HCT116 (cell line): ENCODE measurements around the gene LRRC34. TPM values are rescaled to one million over a fixed set of nuclear protein-coding genes. Genes with fewer than 3 reads are reported as not detected.

ENCODE experiments used
- ATAC-seq: fragments of 200-7000 bp; cut with Tn5 transposase; 2 replicates; pipeline ENCODE4 v1.9.1; 2020; ENCODE audit warnings: mild to moderate bottlenecking, moderate library complexity
- Bru-seq: library from RNA; stranded (reverse); fragments of 400-500 nt; gene quantifications from one replicate; lab custom pipeline; 2021; lab: Mats Ljungman, UMichigan
- BruChase-seq, 2 experiments: library from RNA; stranded (reverse); fragments of 400-500 nt; gene quantifications; one replicate each; lab custom pipeline; 2021; lab: Mats Ljungman, UMichigan
- BruUV-seq: library from RNA; stranded (reverse); fragments of 400-500 nt; replicated peaks from 2 replicates; lab custom pipeline; 2021; lab: Mats Ljungman, UMichigan
- CTCF ChIA-PET: fragments of 300-600 bp; sonication (Branson Sonifier 250); formaldehyde crosslinking; loops from one replicate; lab custom pipeline; 2021; ENCODE audit warnings: antibody characterized with exemption; lab: Charles Lee
- POLR2A ChIA-PET: fragments of 300-600, 350-600 bp; sonication (Branson Sonifier 250); formaldehyde crosslinking; loops from one replicate; lab custom pipeline; 2021; ENCODE audit warnings: antibody characterized with exemption; lab: Charles Lee
- RAD21 ChIA-PET, 2 experiments: fragments of 300-600 bp; sonication (Branson Sonifier 250); formaldehyde crosslinking; loops; one replicate each; lab custom pipeline; 2023; ENCODE audit warnings: low total read pairs in 2 of 2; ENCODE audit not compliant: uncharacterized antibody in 2 of 2, unreplicated experiment in 2 of 2, low non-redundant PET in 1 of 2; lab: Charles Lee
- DNase-seq: peaks from one replicate; pipeline ENCODE4 v3.0.0-alpha.2; 2010; ENCODE audit warnings: low read depth, low spot score
- H2AFZ ChIP-seq: fragments of 200-600 bp; shearing (Covaris generic), sonication (generic); 2 replicates; pipeline ENCODE4 v1.6.1; 2017; ENCODE audit warnings: low read depth, mixed run types, mixed read lengths, antibody characterized with exemption, low read length; ENCODE audit not compliant: poor library complexity, severe bottlenecking
- H3K27ac ChIP-seq: 2 replicates; pipeline ENCODE4 v1.5.1; 2012; ENCODE audit warnings: low read depth, low read length
- H3K27me3 ChIP-seq: fragments of 200-600 bp; sonication (generic); 2 replicates; pipeline ENCODE4 v1.6.1; 2016; ENCODE audit warnings: mixed run types, low read length, mixed read lengths; ENCODE audit not compliant: insufficient read depth
- H3K36me3 ChIP-seq, 2 experiments: fragments of 200-500 bp in 1 of 2; fragments of 200-600 bp in 1 of 2; sonication (Bioruptor generic) in 1 of 2; sonication (generic) in 1 of 2; 2 replicates each; pipeline versions ENCODE4 v1.5.1 to v1.6.1; 2014 to 2016; ENCODE audit warnings: low read length in 2 of 2, inconsistent platforms in 1 of 2, mixed read lengths in 1 of 2, mixed run types in 1 of 2; ENCODE audit not compliant: insufficient read depth in 2 of 2, control insufficient read depth in 1 of 2
- H3K4me1 ChIP-seq, 2 experiments: fragments of 200-600 bp in 1 of 2; sonication (generic) in 1 of 2; 2 replicates each; pipeline versions ENCODE4 v1.5.1 to v1.6.1; 2012 to 2017; ENCODE audit warnings: low read length in 2 of 2, inconsistent platforms in 1 of 2, mild to moderate bottlenecking in 1 of 2, mixed read lengths in 1 of 2, mixed run types in 1 of 2, moderate library complexity in 1 of 2; ENCODE audit not compliant: insufficient read depth in 2 of 2, control insufficient read depth in 1 of 2
- H3K4me2 ChIP-seq: fragments of 200-600 bp; sonication (generic); 2 replicates; pipeline ENCODE4 v1.6.1; 2017; ENCODE audit warnings: mixed run types, low read length, mixed read lengths
- H3K4me3 ChIP-seq, 2 experiments: fragments of 200-600 bp in 1 of 2; sonication (generic) in 1 of 2; replicated peaks in 1 of 2; 2 replicates each; pipeline ENCODE4 v1.5.1; 2011 to 2016; ENCODE audit warnings: low read length in 2 of 2, control low read depth in 1 of 2, low read depth in 1 of 2, mild to moderate bottlenecking in 1 of 2, mixed read lengths in 1 of 2, mixed run types in 1 of 2
- H3K79me2 ChIP-seq: fragments of 200-600 bp; sonication (generic); 2 replicates; pipeline ENCODE4 v1.6.1; 2017; ENCODE audit warnings: mild to moderate bottlenecking, mixed run types, low read length, moderate library complexity, mixed read lengths; ENCODE audit not compliant: insufficient read depth
- H3K9ac ChIP-seq: fragments of 200-600 bp; sonication (generic); 2 replicates; pipeline ENCODE4 v1.6.1; 2016; ENCODE audit warnings: low read length, mixed read lengths
- H3K9me2 ChIP-seq: fragments of 200-600 bp; sonication (generic), shearing (Covaris generic); 2 replicates; pipeline ENCODE4 v1.6.1; 2017; ENCODE audit warnings: mixed run types, mild to moderate bottlenecking, moderate library complexity; ENCODE audit not compliant: insufficient read depth
- H3K9me3 ChIP-seq, 2 experiments: fragments of 200-500 bp in 1 of 2; fragments of 200-600 bp in 1 of 2; sonication (Bioruptor generic) in 1 of 2; sonication (generic) in 1 of 2; 2 replicates each; pipeline ENCODE4 v1.6.1; 2014 to 2017; ENCODE audit warnings: low read length in 2 of 2, mixed read lengths in 2 of 2, inconsistent platforms in 1 of 2, low read depth in 1 of 2, mild to moderate bottlenecking in 1 of 2, mixed run types in 1 of 2, moderate library complexity in 1 of 2; ENCODE audit not compliant: control insufficient read depth in 1 of 2, insufficient read depth in 1 of 2
- H4K20me1 ChIP-seq: fragments of 200-600 bp; sonication (generic), shearing (Covaris generic); 2 replicates; pipeline ENCODE4 v1.6.1; 2017; ENCODE audit warnings: mixed run types, mild to moderate bottlenecking, moderate library complexity; ENCODE audit not compliant: insufficient read depth
- CBX3 ChIP-seq: IDR thresholded peaks from 2 replicates; pipeline ENCODE4 v1.6.1; 2012; ENCODE audit warnings: low read depth
- EGR1 ChIP-seq: IDR thresholded peaks from 2 replicates; pipeline ENCODE4 v1.6.1; 2012; ENCODE audit warnings: low read depth
- ELF1 ChIP-seq: IDR thresholded peaks from 2 replicates; pipeline ENCODE4 v1.6.1; 2012; ENCODE audit warnings: low read depth, borderline replicate concordance
- EZH2 ChIP-seq: fragments of 200-600 bp; sonication (generic); IDR thresholded peaks from 2 replicates; pipeline ENCODE4 v1.6.1; 2017; ENCODE audit warnings: antibody characterized with exemption, mixed run types
- EZH2phosphoT487 ChIP-seq: fragments of 200-600 bp; IDR thresholded peaks from 2 replicates; pipeline ENCODE4 v1.6.1; 2018; ENCODE audit warnings: antibody characterized with exemption, borderline replicate concordance
- FOSL1 ChIP-seq: IDR thresholded peaks from 2 replicates; pipeline ENCODE4 v1.6.1; 2012; ENCODE audit warnings: low read depth
- JUND ChIP-seq: IDR thresholded peaks from 2 replicates; pipeline ENCODE4 v1.6.1; 2012
- POLR2A ChIP-seq: IDR thresholded peaks from 2 replicates; pipeline ENCODE4 v1.7.0; 2011; ENCODE audit warnings: borderline replicate concordance; ENCODE audit not compliant: insufficient read depth, insufficient read length; ENCODE audit errors: extremely low read depth
- POLR2AphosphoS5 ChIP-seq: IDR thresholded peaks from 2 replicates; pipeline ENCODE4 v1.6.1; 2011; ENCODE audit warnings: mild to moderate bottlenecking, low read depth, low read length, moderate library complexity
- SIN3A ChIP-seq: IDR thresholded peaks from 2 replicates; pipeline ENCODE4 v1.6.1; 2012; ENCODE audit warnings: low read depth
- SRF ChIP-seq: IDR thresholded peaks from 2 replicates; pipeline ENCODE4 v1.6.1; 2012; ENCODE audit warnings: low read depth
- TCF7L2 ChIP-seq: IDR thresholded peaks from 2 replicates; pipeline ENCODE4 v1.7.0; 2011; ENCODE audit warnings: borderline replicate concordance, inconsistent platforms; ENCODE audit not compliant: insufficient read depth, insufficient read length; ENCODE audit errors: extremely low read depth
- YY1 ChIP-seq: IDR thresholded peaks from 2 replicates; pipeline ENCODE4 v1.6.1; 2011; ENCODE audit warnings: low read length, low read depth, moderate library complexity, mild to moderate bottlenecking; ENCODE audit not compliant: insufficient replicate concordance; ENCODE audit errors: extremely low read depth
- ZFX ChIP-seq: fragments of 450-650 bp; IDR thresholded peaks from 2 replicates; pipeline ENCODE4 v1.6.1; 2017
- ZNF274 ChIP-seq: fragments of 200-500 bp; sonication (Bioruptor generic); IDR thresholded peaks from 2 replicates; pipeline ENCODE4 v1.6.1; 2014; ENCODE audit warnings: mild to moderate bottlenecking, low read depth, low read length, inconsistent platforms
- intact Hi-C: fragments of 100-400 bp; cut with micrococcal nuclease; formaldehyde crosslinking; loops from 2 replicates; pipeline ENCODE4 v1.10.0; 2022
- long read RNA-seq: library from polyadenylated mRNA; unstranded; transcript quantifications from one replicate; pipeline ENCODE4 v2.0.0, GENCODE V29; 2021; ENCODE audit not compliant: unreplicated experiment
- polyA plus RNA-seq: library from polyadenylated mRNA; unstranded; fragments of >200 nt; gene quantifications from 2 replicates; pipeline ENCODE4 v1.2.1, GENCODE V29; 2012; ENCODE audit warnings: missing spikeins
- total RNA-seq: library from RNA; stranded (reverse); gene quantifications from one replicate; pipeline ENCODE4 v1.2.1, GENCODE V29; 2021; ENCODE audit not compliant: unreplicated experiment
- TF ChIP-seq, protein P1 (sequence below): IDR thresholded peaks from 2 replicates; pipeline ENCODE4 v1.6.1; 2011; ENCODE audit warnings: mild to moderate bottlenecking, low read length, moderate library complexity; ENCODE audit not compliant: insufficient replicate concordance; ENCODE audit errors: extremely low read depth
- TF ChIP-seq, protein P2 (sequence below): IDR thresholded peaks from 2 replicates; pipeline ENCODE4 v1.6.1; 2012
- TF ChIP-seq, protein P3 (sequence below): IDR thresholded peaks from 2 replicates; pipeline ENCODE4 v1.6.1; 2012

LRRC34 gene, protein sequence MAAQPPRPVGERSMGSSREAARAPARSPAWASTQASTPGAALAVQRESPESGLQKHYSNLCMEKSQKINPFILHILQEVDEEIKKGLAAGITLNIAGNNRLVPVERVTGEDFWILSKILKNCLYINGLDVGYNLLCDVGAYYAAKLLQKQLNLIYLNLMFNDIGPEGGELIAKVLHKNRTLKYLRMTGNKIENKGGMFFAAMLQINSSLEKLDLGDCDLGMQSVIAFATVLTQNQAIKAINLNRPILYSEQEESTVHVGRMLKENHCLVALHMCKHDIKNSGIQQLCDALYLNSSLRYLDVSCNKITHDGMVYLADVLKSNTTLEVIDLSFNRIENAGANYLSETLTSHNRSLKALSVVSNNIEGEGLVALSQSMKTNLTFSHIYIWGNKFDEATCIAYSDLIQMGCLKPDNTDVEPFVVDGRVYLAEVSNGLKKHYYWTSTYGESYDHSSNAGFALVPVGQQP
- not detected for total RNA-seq
- polyA plus RNA-seq = 0.08 and 0.11 TPM in 2 replicates
- Bru-seq, nascent RNA = not detected
- BruChase-seq, experiment 1, labeled RNA remaining after a 6-hour chase = not detected
- BruChase-seq, experiment 2, labeled RNA remaining after a 2-hour chase = not detected
- long read RNA-seq = 0 reads

DNA sequence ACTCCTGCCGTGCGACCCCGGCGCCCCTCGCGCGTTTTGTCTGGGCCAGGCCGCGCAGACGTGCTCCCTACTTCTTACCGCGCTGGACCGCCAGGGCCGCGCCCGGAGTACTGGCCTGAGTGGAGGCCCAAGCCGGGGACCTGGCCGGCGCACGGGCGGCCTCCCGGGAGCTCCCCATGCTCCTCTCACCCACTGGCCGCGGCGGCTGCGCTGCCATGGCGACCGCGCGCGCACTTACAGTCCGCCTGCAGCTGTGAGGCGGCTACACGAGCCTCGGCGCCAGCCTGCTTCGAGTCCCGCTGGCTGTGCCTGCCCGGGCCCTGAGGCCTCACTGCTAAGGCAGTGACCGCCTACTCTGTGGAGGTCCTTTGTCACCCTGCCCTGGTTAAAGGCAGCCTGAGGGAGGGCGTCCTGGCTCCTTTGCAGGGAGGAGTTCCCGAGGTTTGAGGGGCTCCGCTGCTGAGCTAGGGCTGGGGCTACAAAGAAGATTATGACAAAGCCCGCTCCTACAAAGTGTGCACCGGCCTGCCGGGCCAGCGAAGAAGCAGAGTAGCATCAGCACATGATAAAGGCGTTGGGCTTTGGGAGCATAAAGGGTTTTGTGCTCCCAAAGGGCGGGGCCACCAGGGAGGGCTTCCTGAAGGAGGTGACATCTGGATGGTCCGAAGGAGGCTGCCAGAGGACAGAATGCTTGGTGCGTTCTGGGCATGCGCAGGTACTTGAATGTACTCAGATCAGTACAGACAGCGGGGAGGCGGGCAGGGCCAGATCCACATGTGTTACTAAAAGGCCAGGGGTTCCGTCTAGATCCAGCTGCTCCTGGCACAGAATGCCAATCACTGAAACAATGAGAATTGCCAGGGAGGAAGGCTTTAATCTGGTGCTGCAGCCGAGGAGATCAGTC, at the start of gene LRRC34, which contains the start of gene LRRIQ4:
Gene LRRC34, minus strand, starts transcription at position 573 of the 904 bp plus-strand sequence. Its CDS starts 356 bp downstream, at position 217.
Gene LRRIQ4, plus strand, starts transcription at position 539 of the 904 bp plus-strand sequence. CDS start 9,052 bp downstream, outside the sequence.
- no peaks in the 10 kb centered on the region for H3K27me3 ChIP-seq
- H4K20me1 ChIP-seq = no peaks in the 10 kb centered on the region
- no peaks in the 10 kb centered on the region for H3K9me2 ChIP-seq
- TF ChIP-seq CBX3 (no peak), FOSL1 (no peak), ZFX (no peak), YY1 (no peak), JUND (no peak), EZH2phosphoT487 (no peak), SRF (no peak), EGR1 (no peak), ELF1 (no peak), ZNF274 (no peak), POLR2A (no peak), EZH2 (no peak), SIN3A (no peak), TCF7L2 (no peak), POLR2AphosphoS5 (no peak)
- TF ChIP-seq, protein P1, sequence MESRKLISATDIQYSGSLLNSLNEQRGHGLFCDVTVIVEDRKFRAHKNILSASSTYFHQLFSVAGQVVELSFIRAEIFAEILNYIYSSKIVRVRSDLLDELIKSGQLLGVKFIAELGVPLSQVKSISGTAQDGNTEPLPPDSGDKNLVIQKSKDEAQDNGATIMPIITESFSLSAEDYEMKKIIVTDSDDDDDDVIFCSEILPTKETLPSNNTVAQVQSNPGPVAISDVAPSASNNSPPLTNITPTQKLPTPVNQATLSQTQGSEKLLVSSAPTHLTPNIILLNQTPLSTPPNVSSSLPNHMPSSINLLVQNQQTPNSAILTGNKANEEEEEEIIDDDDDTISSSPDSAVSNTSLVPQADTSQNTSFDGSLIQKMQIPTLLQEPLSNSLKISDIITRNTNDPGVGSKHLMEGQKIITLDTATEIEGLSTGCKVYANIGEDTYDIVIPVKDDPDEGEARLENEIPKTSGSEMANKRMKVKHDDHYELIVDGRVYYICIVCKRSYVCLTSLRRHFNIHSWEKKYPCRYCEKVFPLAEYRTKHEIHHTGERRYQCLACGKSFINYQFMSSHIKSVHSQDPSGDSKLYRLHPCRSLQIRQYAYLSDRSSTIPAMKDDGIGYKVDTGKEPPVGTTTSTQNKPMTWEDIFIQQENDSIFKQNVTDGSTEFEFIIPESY = no peak
- TF ChIP-seq, protein P2, sequence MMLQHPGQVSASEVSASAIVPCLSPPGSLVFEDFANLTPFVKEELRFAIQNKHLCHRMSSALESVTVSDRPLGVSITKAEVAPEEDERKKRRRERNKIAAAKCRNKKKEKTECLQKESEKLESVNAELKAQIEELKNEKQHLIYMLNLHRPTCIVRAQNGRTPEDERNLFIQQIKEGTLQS = no peak
- TF ChIP-seq, protein P3, sequence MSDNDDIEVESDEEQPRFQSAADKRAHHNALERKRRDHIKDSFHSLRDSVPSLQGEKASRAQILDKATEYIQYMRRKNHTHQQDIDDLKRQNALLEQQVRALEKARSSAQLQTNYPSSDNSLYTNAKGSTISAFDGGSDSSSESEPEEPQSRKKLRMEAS = no peak
- no peak within 1 kb of the TSS for H2AFZ ChIP-seq
- intact Hi-C loops = no loop called here
- RAD21 ChIA-PET = no interaction called here
- H3K4me1 ChIP-seq = no peaks in the 10 kb centered on the region
- H3K36me3 ChIP-seq = no peaks in the 10 kb centered on the region
- H3K9ac ChIP-seq = no peak within 1 kb of the TSS
- POLR2A ChIA-PET = no interaction called here
- DNase-seq (no peak), ATAC-seq (no peak)
- CTCF ChIA-PET = no interaction called here
- no peaks in the 10 kb centered on the region for H3K9me3 ChIP-seq
- no peaks in the 10 kb centered on the region for H3K79me2 ChIP-seq
- H3K4me3 ChIP-seq = no peak within 1 kb of the TSS
- no peak within 1 kb of the TSS for H3K4me2 ChIP-seq
- BruUV-seq = no TSS peak
- no peak within 1 kb of the TSS for H3K27ac ChIP-seq
